OCI-LY1 (cell line): ENCODE measurements around the gene GLMP.

Experiments
- EZH2 ChIP-seq: fragments of 200-600 bp; sonication (generic), shearing (Covaris generic); IDR thresholded peaks from 2 replicates; pipeline ENCODE4 v1.8.0; 2017; ENCODE audit warnings: borderline replicate concordance, mixed run types, mild to moderate bottlenecking, antibody characterized with exemption, low read length, moderate library complexity, mixed read lengths
- TF ChIP-seq, protein P1 (sequence below): fragments of 200-600 bp; sonication (generic), shearing (Covaris generic); IDR thresholded peaks from 2 replicates; pipeline ENCODE4 v1.5.1; 2017; ENCODE audit warnings: mild to moderate bottlenecking, antibody characterized with exemption, low read length, moderate library complexity, mixed read lengths

DNA sequence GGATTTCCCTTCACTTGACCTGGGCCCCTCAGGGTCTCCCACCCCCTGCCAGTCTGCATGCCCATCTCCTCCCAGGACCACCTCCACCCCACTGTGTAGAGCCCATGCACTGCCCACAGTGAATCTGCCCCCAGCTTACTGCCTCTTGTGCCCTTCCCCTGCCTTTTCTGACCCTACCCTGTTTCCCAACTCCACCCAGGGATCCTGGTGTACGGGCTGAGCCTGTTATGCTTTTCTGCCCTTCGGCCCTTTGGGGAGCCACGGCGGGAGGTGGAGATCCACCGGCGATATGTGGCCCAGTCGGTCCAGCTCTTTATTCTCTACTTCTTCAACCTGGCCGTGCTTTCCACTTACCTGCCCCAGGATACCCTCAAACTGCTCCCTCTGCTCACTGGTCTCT is 9.4 kb downstream of the GLMP start:
- no peak for TF ChIP-seq EZH2
- TF ChIP-seq, protein P1, sequence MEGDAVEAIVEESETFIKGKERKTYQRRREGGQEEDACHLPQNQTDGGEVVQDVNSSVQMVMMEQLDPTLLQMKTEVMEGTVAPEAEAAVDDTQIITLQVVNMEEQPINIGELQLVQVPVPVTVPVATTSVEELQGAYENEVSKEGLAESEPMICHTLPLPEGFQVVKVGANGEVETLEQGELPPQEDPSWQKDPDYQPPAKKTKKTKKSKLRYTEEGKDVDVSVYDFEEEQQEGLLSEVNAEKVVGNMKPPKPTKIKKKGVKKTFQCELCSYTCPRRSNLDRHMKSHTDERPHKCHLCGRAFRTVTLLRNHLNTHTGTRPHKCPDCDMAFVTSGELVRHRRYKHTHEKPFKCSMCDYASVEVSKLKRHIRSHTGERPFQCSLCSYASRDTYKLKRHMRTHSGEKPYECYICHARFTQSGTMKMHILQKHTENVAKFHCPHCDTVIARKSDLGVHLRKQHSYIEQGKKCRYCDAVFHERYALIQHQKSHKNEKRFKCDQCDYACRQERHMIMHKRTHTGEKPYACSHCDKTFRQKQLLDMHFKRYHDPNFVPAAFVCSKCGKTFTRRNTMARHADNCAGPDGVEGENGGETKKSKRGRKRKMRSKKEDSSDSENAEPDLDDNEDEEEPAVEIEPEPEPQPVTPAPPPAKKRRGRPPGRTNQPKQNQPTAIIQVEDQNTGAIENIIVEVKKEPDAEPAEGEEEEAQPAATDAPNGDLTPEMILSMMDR: no peak
